Measurements from ENCODE around the gene SFSWAP.

The SFSWAP gene

DNA sequence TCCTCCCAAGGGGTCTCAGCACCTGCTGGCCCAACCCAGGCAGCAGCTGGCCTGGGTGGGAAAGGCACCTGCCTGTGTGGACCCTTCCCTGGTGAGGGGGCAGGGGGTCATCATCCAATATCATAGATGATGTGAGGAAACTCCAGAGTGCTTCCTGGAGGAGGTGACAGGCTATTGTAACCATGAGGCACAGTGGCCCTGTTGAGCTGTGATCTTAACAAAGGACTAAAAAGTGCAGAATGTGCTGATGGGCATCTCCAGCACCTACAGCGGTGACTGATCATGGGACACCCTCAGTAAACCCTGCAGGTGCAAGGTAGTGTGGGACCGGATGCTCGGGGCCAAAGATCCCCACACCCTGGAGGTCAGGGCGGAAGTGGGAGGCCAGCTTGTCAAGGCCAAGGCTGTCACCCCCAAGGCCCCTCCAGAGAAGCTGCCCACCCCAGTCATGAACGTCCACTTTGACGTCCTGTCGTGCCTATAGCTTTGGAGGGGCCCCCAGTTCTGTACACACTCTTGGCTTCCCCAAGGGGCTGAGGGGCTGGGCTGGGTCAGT lies 124.8 kb downstream of the SFSWAP start:
- TF ChIP-seq, protein P1, sequence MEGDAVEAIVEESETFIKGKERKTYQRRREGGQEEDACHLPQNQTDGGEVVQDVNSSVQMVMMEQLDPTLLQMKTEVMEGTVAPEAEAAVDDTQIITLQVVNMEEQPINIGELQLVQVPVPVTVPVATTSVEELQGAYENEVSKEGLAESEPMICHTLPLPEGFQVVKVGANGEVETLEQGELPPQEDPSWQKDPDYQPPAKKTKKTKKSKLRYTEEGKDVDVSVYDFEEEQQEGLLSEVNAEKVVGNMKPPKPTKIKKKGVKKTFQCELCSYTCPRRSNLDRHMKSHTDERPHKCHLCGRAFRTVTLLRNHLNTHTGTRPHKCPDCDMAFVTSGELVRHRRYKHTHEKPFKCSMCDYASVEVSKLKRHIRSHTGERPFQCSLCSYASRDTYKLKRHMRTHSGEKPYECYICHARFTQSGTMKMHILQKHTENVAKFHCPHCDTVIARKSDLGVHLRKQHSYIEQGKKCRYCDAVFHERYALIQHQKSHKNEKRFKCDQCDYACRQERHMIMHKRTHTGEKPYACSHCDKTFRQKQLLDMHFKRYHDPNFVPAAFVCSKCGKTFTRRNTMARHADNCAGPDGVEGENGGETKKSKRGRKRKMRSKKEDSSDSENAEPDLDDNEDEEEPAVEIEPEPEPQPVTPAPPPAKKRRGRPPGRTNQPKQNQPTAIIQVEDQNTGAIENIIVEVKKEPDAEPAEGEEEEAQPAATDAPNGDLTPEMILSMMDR (IDR thresholded peaks at IDR 0.05; ENCODE audit: insufficient read depth, low read length, missing control alignments) = no peak
- no peak overlapping the region for H3K4me3 ChIP-seq (ENCODE audit: low read depth, low read length)
- ChIA-PET CTCF (interaction anchor here (0.9 to 2.7 kb wide), 9 partner anchors 28 to 172 kb away, joined by 3 to 13 read pairs (median 3); partner anchors contain the start of gene EP400), POLR2A (no interaction called here)
- DNase-seq (ENCODE audit: low read depth, low spot score) = no peak

DNA sequence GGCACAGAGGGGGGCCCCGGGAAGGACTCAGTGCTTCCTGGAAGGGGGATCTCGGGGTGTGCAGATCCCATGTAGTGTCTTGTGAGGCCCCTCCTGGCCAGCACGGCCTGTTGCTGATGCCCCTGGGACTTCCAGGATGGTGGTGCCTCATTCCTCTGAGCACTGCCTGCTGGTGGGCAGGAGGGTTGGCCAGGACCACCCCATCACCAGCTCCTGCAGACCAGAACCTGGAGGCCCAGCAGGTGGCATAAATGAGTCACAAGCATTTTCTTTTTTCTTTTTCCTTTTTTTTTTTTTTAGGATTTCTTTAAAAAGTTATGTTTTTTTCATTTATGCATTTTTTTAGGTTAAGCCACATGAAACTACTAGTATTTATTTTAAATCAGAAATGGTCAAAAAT lies 125.3 kb downstream of the SFSWAP start:
- no peak for DNase-seq (ENCODE audit: low read depth, low spot score)
- TF ChIP-seq, protein P1 (IDR thresholded peaks at IDR 0.05; ENCODE audit: insufficient read depth, low read length, missing control alignments) = peak; percentile 37
- ChIA-PET POLR2A (no interaction called here), CTCF (interaction anchor here (0.9 to 2.7 kb wide), 5 partner anchors 92 to 172 kb away, joined by 3 to 13 read pairs (median 5); partner anchors contain the start of gene EP400)
- no peak overlapping the region for H3K4me3 ChIP-seq (ENCODE audit: low read depth, low read length)

DNA sequence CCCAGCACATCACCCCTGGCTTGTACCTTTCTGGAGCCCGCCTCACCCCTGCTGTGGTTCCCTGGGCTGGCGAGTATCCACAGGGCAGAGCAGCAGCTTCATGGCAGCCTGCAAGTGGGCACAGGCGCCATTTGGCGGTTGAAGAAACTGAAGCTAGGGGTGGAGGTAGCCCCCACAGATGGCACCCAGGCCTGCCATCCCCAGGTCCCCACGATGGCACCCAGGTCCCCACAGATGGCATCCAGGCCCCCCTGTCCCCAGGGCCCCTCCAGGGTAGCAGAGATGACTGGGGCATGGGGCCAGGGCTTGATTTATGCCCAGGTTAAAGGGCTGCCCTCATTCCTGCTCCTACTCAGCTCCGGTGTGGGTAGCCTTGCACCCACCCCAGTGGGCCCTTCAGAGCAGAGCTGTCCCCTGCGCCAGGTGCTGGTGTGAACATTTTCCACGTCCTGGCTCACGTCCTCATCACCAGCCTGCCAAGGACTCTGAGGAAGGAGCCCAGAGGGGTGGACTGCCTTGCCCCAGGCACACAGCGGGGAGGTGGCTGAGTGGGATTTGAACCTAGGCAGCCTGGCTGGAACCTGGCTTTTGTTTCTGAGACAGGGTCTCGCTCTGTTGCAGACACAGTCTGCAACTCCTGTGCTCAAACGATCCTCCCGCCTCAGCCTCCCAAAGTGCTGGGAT lies 126.0 kb downstream of the SFSWAP start:
- H3K4me3 ChIP-seq (ENCODE audit: low read depth, low read length) = no peak overlapping the region
- TF ChIP-seq, protein P1 (IDR thresholded peaks at IDR 0.05; ENCODE audit: insufficient read depth, low read length, missing control alignments) = no peak
- no peak for DNase-seq (ENCODE audit: low read depth, low spot score)
- ChIA-PET POLR2A (no interaction called here), CTCF (interaction anchor here (1.3 to 2.7 kb wide), 3 partner anchors 161 to 171 kb away, joined by 3 to 10 read pairs (median 5); no protein-coding TSS in a partner anchor)

DNA sequence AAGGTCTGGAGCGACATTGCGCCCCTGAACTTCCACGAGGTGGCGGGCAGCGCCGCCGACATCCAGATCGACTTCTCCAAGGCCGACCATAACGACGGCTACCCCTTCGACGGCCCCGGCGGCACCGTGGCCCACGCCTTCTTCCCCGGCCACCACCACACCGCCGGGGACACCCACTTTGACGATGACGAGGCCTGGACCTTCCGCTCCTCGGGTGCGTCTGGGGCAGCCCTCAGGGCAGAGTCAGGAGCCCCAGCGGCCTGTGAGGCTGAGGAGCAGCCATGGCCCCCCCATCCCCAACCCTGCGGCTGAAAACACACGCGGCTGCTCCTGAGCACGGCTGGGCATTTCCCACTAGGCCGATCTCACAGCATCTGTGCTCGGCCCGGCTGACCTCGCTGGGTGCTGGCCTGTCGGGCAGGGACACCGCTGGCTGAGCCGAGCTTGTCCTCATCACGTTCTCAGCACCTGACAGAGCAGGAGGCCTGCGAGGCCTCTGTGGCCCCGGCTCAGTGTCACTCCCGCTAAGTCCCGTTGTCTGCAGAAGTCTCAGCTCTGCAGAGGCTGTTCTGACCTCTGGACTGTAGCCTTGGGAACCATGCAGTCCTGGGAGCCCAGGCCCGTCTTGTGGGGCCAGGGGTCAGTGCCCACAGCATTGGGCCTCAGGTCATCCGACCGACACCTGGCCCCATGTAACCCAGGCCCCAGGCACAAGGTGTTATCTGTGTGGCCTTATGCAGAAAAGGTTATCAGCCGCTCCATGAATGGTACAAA lies 129.9 kb downstream of the SFSWAP start:
- CTCF ChIA-PET = no interaction called here
- POLR2A ChIA-PET = no interaction called here
- no peak for DNase-seq (ENCODE audit: low read depth, low spot score)
- no peak overlapping the region for H3K4me3 ChIP-seq (ENCODE audit: low read depth, low read length)
- TF ChIP-seq, protein P1 (IDR thresholded peaks at IDR 0.05; ENCODE audit: insufficient read depth, low read length, missing control alignments) = no peak

DNA sequence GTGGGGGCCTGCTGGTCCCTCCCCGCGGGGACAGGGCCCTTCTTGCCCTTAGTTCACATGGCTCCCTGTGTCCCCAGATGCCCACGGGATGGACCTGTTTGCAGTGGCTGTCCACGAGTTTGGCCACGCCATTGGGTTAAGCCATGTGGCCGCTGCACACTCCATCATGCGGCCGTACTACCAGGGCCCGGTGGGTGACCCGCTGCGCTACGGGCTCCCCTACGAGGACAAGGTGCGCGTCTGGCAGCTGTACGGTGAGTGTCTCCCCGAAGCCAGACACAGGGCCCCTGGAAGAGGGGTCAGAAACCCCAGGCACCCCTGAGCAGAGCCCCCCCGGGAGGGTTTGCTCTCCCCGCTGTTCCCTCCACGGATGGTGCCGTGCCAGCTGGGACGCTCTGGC lies 130.7 kb downstream of the SFSWAP start:
- CTCF ChIA-PET = no interaction called here
- H3K4me3 ChIP-seq (ENCODE audit: low read depth, low read length) = no peak overlapping the region
- TF ChIP-seq, protein P1 (IDR thresholded peaks at IDR 0.05; ENCODE audit: insufficient read depth, low read length, missing control alignments) = no peak
- no peak for DNase-seq (ENCODE audit: low read depth, low spot score)
- POLR2A ChIA-PET = no interaction called here

DNA sequence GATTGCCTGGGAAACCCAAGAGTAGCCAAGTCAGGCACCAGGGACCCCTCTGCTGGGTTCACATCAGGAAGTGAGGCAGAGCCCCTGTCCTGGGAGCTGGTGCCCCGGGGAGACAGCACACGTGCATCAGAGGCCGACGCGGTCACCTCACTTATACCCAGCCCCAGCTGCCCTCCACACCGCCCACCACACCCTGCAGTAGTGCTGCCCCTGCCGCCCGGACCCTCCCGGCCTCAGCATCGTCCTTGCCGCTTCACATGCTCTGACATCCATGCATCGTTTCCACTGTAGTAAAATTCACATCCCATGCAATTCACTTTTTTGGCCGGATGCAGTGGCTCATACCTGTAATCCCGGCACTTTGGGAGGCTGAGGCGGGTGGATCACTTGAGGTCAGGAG lies 131.3 kb downstream of the SFSWAP start:
- H3K4me3 ChIP-seq (ENCODE audit: low read depth, low read length) = no peak overlapping the region
- TF ChIP-seq, protein P1 (IDR thresholded peaks at IDR 0.05; ENCODE audit: insufficient read depth, low read length, missing control alignments) = no peak
- no peak for DNase-seq (ENCODE audit: low read depth, low spot score)
- ChIA-PET CTCF (no interaction called here), POLR2A (no interaction called here)

Measured in AG04449 (cell line).